Nephron (organoid): ENCODE data around the gene NRCAM.

Experiments used
- H3K27ac Mint-ChIP-seq, 3 experiments: 2 replicates each; pipeline ENCODE4 v1.8.0; 2020; ENCODE audit warnings: mixed read lengths in 3 of 3, mild to moderate bottlenecking in 2 of 3, moderate library complexity in 1 of 3
- H3K27me3 Mint-ChIP-seq: 2 replicates; pipeline ENCODE4 v1.8.0; 2021; ENCODE audit warnings: low read depth, mild to moderate bottlenecking, moderate library complexity, mixed read lengths
- H3K36me3 Mint-ChIP-seq: 2 replicates; pipeline ENCODE4 v1.8.0; 2020; ENCODE audit warnings: low read depth, mixed read lengths
- H3K4me1 Mint-ChIP-seq: 2 replicates; pipeline ENCODE4 v1.8.0; 2020; ENCODE audit warnings: mixed read lengths
- H3K4me3 Mint-ChIP-seq, 3 experiments: 2 replicates each; pipeline ENCODE4 v1.8.0; 2020; ENCODE audit warnings: mild to moderate bottlenecking in 3 of 3, mixed read lengths in 3 of 3, moderate library complexity in 2 of 3
- H3K9me3 Mint-ChIP-seq: 2 replicates; pipeline ENCODE4 v1.8.0; 2020; ENCODE audit warnings: mixed read lengths
- TF ChIP-seq, protein P1 (sequence below), 3 experiments: fragments of 200-600 bp; sonication (generic); IDR thresholded peaks; one replicate each; pipeline ENCODE4 v1.5.0; 2021; ENCODE audit warnings: antibody characterized with exemption in 3 of 3; ENCODE audit not compliant: unreplicated experiment in 3 of 3

Gene NRCAM

DNA sequence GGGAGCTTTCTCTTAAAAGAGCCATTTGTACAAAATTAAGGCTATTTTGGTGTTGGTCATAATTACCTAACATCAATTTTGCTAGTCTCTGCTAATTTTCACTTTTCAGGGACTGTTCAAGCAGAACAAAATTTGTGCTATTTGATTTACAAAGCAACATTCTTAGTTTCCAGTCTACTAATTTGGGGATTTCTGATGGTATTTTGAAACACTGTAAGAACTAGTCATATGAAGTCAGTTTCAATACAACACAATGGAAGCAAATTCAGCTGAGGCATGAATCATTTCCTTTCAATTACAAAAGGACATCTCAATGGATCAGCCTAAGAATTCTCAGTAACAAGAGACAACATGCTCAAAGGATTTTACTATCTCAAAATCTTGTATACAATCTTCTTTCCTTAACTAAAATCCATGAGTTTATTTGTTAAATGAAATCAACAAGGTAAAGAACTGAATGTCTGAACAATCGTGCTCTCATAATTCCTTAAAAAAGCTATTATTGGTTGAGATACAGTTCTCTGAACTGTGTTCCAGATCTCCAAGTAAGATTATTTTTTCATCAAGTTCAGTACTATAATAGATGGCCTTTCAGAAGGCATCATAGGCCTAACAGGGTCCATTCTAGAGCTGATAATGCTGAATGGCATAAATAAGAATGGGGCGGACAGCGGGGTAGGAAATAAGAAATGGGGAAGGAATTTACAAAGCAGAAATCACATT, 144.6 kb downstream of the NRCAM start:
- H3K4me3 Mint-ChIP-seq = no peak overlapping the region
- no peaks in the 10 kb centered on the region for H3K4me1 Mint-ChIP-seq
- no peak overlapping the region for H3K27ac Mint-ChIP-seq
- no peaks in the 10 kb centered on the region for H3K27me3 Mint-ChIP-seq
- no peaks in the 10 kb centered on the region for H3K36me3 Mint-ChIP-seq
- no peaks in the 10 kb centered on the region for H3K9me3 Mint-ChIP-seq
- TF ChIP-seq, protein P1, sequence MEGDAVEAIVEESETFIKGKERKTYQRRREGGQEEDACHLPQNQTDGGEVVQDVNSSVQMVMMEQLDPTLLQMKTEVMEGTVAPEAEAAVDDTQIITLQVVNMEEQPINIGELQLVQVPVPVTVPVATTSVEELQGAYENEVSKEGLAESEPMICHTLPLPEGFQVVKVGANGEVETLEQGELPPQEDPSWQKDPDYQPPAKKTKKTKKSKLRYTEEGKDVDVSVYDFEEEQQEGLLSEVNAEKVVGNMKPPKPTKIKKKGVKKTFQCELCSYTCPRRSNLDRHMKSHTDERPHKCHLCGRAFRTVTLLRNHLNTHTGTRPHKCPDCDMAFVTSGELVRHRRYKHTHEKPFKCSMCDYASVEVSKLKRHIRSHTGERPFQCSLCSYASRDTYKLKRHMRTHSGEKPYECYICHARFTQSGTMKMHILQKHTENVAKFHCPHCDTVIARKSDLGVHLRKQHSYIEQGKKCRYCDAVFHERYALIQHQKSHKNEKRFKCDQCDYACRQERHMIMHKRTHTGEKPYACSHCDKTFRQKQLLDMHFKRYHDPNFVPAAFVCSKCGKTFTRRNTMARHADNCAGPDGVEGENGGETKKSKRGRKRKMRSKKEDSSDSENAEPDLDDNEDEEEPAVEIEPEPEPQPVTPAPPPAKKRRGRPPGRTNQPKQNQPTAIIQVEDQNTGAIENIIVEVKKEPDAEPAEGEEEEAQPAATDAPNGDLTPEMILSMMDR (IDR thresholded peaks at IDR 0.05; ENCODE audit: unreplicated experiment in 3 of 3) = no peak

DNA sequence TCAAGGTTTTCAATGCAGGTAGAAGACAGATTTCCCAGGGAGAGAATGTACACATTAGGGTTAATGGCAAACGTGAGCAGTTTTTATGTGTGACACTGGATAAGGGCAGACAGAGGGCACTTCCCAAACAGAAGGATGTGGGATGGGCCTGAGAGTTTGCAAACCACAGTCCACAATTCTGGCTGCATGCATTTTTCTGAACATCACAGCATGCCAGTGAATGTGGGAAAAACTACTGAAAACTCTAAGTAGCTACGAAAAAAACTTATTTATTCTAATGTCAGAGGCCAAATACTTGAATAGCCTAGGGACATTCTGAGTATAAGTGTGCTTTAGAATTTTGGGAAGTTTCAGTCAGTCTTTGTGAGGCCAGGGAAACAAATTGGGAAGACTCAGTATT, 145.9 kb downstream of the NRCAM start:
- TF ChIP-seq, protein P1 (IDR thresholded peaks at IDR 0.05; ENCODE audit: unreplicated experiment in 3 of 3) = no peak
- H3K9me3 Mint-ChIP-seq = no peaks in the 10 kb centered on the region
- no peak overlapping the region for H3K4me3 Mint-ChIP-seq
- H3K4me1 Mint-ChIP-seq = no peaks in the 10 kb centered on the region
- H3K36me3 Mint-ChIP-seq = no peaks in the 10 kb centered on the region
- no peak overlapping the region for H3K27ac Mint-ChIP-seq
- no peaks in the 10 kb centered on the region for H3K27me3 Mint-ChIP-seq

DNA sequence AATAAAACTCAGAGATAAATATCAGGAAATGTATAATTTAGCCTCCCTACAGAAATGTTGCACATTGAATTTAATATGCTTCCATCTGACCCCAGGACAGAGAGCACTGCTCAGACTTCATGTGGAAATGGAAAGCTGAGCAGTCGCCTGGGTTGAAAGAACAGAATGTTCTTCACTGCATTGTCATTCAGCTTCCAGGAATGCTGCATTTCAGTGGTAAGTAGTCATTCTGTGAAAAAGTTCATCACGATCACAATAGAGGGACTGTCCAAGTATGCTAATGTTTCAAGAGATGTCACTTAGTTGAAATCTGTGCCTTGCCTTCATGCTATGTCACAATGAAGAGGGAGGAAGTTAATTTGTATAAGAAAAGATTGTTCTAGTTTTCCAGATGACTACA, 147.3 kb downstream of the NRCAM start:
- Mint-ChIP-seq H3K9me3 (no peaks in the 10 kb centered on the region), H3K36me3 (no peaks in the 10 kb centered on the region), H3K4me1 (no peaks in the 10 kb centered on the region), H3K4me3 (no peak overlapping the region), H3K27me3 (no peaks in the 10 kb centered on the region), H3K27ac (no peak overlapping the region)
- TF ChIP-seq, protein P1 (IDR thresholded peaks at IDR 0.05; ENCODE audit: unreplicated experiment in 3 of 3) = no peak

DNA sequence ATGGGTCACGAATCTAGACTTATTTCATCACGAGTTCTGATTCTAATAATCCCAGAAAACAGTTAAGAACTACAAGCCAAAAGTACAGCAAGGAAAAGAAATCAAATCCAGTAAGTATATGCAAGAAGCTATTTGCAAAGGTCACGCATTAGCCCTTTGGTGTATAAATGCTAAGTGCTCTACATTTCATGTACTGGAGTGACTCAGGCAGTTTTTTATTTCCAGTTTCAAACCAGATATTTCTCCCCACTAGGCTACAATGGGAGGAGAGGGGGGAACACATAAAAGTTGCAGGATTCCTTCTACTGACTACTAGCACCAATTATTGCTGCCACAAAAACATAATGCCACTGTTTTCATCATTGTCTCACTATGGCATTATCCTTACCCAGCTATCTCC, 148.0 kb downstream of the NRCAM start:
- Mint-ChIP-seq H3K27ac (no peak overlapping the region), H3K9me3 (no peaks in the 10 kb centered on the region), H3K36me3 (no peaks in the 10 kb centered on the region), H3K27me3 (no peaks in the 10 kb centered on the region), H3K4me3 (no peak overlapping the region), H3K4me1 (no peaks in the 10 kb centered on the region)
- TF ChIP-seq, protein P1 (IDR thresholded peaks at IDR 0.05; ENCODE audit: unreplicated experiment in 3 of 3) = no peak

DNA sequence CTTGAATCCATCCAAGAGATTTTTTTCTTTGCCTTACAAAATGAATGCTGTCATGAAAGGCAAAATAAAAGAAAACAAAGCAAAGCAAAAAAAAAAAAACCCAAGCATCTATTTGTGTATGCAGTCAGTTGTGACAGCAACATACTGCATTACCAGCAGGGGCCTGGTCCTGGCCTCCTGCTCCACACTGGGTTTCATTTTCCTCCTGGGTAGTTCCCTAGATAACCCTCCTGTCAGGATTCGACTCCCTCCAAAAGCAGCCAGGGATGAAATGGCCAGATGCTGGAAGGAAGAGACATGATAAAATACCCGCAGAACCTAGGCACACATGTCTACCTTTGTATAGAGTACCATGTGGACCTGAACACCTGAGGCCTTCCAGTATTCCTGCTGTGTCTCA, 148.6 kb downstream of the NRCAM start:
- TF ChIP-seq, protein P1 (IDR thresholded peaks at IDR 0.05; ENCODE audit: unreplicated experiment in 3 of 3) = no peak
- H3K27ac Mint-ChIP-seq = peak overlapping the region in 1 of 3 experiments; percentile 29
- no peaks in the 10 kb centered on the region for H3K9me3 Mint-ChIP-seq
- no peaks in the 10 kb centered on the region for H3K36me3 Mint-ChIP-seq
- H3K4me3 Mint-ChIP-seq = no peak overlapping the region
- H3K4me1 Mint-ChIP-seq = no peaks in the 10 kb centered on the region
- H3K27me3 Mint-ChIP-seq = no peaks in the 10 kb centered on the region

DNA sequence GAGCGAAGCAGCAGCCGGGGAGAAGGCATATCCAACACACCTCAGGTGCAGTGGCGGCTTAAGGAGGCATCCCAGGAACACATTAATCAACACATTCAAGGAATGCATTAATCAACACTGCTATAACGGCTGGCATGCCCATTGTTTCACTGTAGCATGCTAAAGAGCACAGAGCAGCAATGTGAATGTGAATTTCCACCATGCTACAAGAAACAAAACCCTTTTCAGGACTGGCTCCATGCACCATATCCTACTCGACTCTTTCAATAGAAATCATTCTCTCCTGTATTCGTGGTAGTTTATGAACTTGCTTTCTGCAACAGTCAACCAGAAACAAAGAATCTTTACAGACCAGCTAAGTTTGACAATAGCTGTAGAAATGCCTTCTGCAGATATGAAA, 149.0 kb downstream of the NRCAM start:
- Mint-ChIP-seq H3K27me3 (no peaks in the 10 kb centered on the region), H3K27ac (peak overlapping the region in 1 of 3 experiments; percentile 29), H3K9me3 (no peaks in the 10 kb centered on the region), H3K36me3 (no peaks in the 10 kb centered on the region), H3K4me3 (no peak overlapping the region), H3K4me1 (no peaks in the 10 kb centered on the region)
- TF ChIP-seq, protein P1 (IDR thresholded peaks at IDR 0.05; ENCODE audit: unreplicated experiment in 3 of 3) = no peak
